HL-60/S4 treated with retinoic acid at 250 ng/mL for 4 days and 3 days (cell line): ENCODE measurements around the gene C12orf60.

Experiments used
- in situ Hi-C: fragments of 300-500 bp; cut with MboI; formaldehyde crosslinking; loops from 2 replicates; pipeline ENCODE4 v1.7.0; 2022; ENCODE audit warnings: low sequenced_read_pairs

Gene C12orf60

DNA sequence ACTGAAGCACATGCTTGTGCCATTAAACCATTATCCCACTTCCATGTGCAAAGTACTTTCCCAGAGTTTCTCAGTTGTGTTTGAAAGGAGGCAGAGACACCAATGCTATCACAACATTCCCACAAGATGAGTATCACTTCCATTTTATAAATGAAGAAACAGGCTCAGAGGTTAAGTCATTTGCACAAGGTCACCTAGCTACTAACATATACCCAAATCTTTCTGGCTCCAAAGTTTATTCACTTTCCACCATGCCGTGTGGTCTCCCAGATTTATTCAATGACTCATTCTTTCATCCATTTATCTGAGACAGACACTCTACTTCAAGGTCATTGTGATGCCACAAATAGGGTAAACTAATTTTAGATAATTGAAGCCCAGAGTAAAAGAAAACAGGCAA is 30.5 kb downstream of the C12orf60 start:
- in situ Hi-C loops, result loop anchor here (25.0 kb wide), 1 partner anchor 428 kb away; no protein-coding TSS in a partner anchor

DNA sequence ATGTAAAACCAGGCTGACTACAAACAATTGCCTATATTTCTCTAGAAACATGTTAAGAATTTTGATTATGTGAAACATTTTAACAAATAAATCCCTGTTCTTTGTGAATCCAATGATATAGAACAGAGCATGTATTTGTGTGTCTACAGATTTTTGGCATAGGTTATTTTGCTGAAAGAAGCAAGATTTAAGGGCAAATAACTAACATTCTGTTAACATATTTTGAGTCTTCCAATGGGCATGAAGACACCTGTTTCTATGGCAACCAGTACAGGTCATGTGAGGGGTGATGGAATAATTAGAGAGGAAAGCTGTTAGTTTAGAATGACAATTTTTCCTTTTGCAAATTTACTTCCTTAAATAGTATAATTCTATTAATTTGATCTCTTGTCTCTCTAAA is 31.0 kb downstream of the C12orf60 start:
- in situ Hi-C loops, result loop anchor here (25.0 kb wide), 1 partner anchor 428 kb away; no protein-coding TSS in a partner anchor

DNA sequence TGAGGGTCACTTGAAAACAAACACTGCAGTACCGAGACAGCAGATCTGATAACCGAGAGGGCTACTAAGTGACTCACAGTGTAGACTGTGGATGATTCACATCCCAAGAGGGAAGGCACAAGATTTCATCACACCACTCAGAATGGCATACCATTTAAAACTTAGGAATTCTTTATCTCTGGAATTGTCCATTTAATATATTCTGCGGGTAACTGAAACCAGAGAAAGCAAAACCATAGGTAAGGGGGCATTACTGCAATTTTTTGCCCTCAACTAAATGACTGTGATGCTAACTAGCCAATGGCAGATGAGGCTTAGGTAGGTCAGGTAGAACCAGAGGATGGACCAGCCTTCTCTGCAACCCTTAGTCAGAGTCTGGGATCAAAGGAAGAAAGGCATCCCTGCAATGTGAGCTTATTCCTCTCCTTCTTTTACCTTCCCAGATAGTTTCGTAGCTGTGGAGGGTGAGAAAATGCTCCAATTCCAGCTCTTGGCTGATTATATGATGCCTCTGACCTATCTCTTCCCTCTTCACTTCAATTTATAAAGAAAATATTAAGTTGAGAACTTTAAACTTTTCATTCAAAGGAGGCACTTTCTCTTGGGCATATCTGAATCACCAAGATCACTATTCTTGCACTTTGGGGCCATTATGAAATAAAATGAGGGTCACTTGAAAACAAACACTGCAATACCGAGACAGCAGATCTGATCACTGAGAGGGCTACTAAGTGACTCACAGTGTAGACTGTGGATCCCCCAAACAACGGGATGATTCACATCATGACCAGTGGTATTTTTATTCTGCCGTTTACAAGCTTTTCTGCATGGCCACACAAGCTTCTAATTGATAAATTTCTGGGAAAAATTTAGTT is 33.1 kb downstream of the C12orf60 start:
- in situ Hi-C loops, result loop anchor here (25.0 kb wide), 1 partner anchor 426 kb away; no protein-coding TSS in a partner anchor

DNA sequence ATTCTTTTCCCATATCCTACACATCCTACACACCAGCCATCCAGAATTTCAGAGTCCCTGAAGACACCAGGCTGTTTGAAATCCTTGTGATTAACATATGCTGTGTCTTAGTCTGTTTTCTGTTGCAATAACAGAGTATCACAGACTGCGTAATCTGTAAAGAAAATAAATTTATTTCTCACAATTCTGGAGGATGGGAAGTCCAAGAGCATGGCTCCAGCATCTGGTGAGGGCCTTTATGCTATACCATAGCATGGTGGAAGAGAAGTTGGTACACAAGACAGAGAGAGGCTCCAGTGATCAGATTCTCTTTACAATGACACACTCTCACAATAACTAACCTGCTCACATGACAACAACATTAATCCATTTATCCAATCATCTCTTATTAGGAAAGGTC is 35.8 kb downstream of the C12orf60 start:
- in situ Hi-C loops, result loop anchor here (25.0 kb wide), 1 partner anchor 423 kb away; no protein-coding TSS in a partner anchor

DNA sequence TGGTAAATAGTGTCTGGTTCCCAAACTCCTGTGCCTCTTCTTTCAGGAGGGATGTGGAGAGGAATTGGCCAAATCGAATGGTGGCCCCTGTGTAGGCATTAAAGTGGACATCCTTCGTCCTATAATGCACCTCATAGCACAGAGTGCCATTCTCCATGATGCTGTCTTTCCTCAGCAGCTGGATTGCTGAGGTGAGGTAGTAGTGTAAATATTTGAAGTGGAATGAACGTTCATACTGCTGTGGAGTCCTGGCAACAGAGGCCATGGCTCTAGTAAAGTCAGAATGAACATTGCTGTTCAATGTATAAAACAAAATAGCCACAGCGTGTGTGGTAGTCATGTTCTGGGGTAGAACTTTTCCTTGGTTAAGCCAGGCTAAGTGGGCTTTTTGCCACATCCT is 37.1 kb downstream of the C12orf60 start:
- in situ Hi-C loops, result loop anchor here (10.0 to 25.0 kb wide), 2 partner anchors 164 to 422 kb away; no protein-coding TSS in a partner anchor

DNA sequence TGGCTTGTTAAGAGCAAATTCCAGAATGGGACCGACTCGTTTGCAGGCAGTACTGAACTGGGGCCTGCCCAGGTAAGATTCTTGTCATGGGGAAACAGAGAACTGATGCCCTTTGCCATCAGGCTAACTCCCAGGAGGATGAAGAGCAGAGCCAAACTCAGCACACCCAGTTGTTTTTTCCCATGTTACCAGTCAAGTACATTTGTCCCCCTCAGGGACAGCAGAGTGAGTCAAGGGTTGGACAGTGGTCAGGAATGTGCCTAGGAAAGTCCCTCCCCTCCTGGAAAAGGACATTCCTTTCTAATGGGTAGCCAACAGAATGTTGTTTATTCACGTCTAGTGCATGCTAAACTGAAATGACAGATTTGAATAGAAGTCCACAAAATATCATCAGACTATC is 38.3 kb downstream of the C12orf60 start:
- in situ Hi-C loops, result loop anchor here (10.0 to 25.0 kb wide), 2 partner anchors 163 to 421 kb away; no protein-coding TSS in a partner anchor

DNA sequence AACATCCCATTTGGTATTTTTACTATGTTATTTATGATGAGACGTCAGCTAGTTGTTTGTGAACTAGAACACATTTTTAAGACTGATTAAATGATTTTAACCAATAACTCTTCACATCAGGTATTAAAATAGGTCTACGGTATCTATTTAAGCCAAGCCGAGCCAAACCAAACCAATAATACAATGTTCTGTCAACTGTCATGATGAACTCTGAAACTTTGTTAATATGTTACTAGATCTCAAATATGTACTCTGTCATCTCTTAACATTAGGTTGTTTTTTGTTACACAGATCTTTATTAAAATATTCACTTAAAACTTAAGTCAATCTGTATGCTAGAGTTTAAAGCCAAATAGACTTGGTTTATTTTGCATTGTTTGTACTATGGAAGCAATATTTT is 38.8 kb downstream of the C12orf60 start:
- in situ Hi-C loops, result loop anchor here (10.0 to 25.0 kb wide), 2 partner anchors 162 to 420 kb away; no protein-coding TSS in a partner anchor

DNA sequence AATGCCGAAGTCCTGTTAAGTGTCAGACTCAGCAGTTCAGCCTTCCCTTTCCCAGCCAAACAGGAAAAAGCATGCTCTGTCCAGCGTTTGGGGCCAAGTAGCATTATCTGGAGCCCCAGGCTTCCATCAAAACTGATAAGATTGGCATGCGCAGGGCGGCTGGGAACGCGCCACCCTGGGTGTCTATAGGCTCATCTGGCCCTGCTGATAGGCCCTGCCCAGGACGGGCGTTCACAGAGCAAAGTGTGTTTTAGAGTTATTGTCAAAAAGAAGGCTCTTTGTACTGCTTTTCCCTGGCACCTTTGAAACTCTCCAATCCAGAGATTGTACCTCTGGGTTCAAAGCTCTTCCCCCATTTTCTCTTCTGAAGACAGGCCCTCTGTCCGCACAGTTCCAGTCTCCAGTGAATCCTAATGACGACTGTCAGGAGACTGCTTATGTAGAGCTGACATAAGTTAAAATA is 40.0 kb downstream of the C12orf60 start, which contains the start of gene ART4:
TSS of gene ART4 (minus strand) at position 102 of the 463 bp plus-strand sequence. CDS start 413 bp downstream, outside the sequence.
- in situ Hi-C loops, result loop anchor here (10.0 to 25.0 kb wide), 2 partner anchors 161 to 419 kb away; no protein-coding TSS in a partner anchor

DNA sequence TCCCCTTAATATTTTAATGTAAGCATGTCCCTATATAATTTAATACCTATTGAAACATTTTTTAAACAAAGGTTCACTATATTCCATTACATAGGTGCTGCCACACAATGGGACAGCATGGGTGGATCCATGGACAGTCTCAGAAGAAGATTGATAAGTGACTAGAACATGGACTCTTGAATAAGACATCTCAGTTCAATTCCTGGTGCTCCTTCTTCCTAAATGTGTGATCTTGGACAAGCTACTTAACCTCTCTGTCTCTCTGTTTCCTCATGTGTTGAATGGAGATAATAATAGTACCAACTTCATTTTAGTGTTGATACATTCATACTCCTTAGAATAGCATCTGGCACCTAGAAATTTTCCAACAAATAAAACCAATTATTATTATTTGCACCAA is 40.9 kb downstream of the C12orf60 start:
- in situ Hi-C loops, result loop anchor here (10.0 to 25.0 kb wide), 2 partner anchors 160 to 418 kb away; no protein-coding TSS in a partner anchor

DNA sequence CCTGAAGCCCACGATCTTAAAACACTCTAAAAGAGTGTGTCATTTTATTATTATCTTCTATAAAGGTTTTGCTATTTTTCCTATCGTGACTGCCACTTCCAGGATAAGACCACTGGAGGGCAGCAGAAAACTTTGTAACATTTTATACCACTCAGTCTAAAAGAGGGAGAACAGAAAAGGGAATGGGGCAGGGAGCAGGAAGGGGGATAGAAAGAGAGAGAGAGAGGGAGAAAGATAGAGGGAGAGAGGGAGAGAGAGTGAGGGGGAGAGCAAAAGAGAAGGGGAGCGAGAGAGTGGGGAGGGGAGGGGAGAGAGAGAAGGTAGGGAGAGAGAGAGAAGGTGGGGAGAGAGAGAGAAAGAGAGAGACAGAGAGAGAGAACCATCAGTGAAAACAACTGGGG is 41.9 kb downstream of the C12orf60 start:
- in situ Hi-C loops, result loop anchor here (10.0 to 25.0 kb wide), 2 partner anchors 159 to 417 kb away; no protein-coding TSS in a partner anchor

DNA sequence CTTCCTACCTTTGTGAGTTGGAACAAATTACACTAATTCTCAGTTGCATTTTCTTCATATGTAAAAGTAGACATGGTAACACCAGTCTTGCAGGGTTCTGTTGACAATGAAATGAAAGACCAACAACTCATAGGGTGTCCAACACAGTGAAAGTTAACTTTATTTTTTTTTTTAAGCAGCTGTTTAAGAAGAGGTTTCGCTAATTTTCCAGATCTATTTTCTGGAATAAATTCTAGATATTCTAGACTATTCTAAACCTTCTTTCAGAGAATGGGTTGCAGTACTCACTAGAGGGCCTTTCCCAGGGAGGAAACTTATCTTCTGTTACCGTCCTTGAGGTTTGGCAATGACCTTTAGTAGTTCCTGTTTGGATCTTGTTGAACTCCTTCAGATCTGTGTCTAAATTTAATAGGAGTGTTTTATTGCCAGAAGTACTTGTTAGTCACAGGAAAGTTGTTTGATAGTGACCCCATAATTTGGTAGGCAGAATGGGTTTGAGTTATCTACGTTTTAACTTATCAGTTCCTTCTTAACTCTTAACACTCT is 42.6 kb downstream of the C12orf60 start:
- in situ Hi-C loops, result loop anchor here (10.0 to 25.0 kb wide), 2 partner anchors 159 to 416 kb away; no protein-coding TSS in a partner anchor

DNA sequence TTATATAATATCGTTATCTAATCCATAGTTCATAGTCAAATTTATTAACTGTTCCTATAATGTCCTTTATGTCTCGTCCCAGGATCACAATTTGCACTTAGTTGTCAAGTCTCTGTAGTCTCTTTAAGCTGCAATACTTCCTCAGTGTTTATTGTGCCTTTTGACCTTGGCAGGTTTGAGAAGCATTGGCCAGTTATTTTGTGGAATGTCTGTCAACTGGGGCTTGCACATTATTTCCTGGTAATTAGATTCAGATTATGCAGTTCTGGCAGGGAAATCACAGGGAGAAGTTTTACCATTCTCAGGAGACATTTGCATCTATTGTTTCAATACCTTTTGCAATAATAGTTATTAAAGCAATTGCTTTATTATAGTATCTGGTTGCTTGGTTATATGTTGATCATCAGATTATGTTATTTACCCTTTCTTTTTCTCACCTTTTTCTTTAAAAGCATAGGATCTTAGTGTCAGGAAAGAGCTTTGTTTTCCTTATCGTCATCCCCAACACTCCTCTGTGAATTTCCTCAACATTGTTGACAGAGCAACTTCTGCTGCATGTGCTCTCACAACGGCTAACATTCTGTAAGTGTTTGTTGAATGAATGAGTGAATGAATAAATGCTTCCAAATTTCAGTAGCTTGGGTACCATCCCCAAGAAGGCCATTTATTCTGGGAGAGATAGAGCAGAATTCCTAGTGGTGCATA is 43.6 kb downstream of the C12orf60 start:
- in situ Hi-C loops, result loop anchor here (10.0 to 25.0 kb wide), 2 partner anchors 158 to 415 kb away; no protein-coding TSS in a partner anchor

DNA sequence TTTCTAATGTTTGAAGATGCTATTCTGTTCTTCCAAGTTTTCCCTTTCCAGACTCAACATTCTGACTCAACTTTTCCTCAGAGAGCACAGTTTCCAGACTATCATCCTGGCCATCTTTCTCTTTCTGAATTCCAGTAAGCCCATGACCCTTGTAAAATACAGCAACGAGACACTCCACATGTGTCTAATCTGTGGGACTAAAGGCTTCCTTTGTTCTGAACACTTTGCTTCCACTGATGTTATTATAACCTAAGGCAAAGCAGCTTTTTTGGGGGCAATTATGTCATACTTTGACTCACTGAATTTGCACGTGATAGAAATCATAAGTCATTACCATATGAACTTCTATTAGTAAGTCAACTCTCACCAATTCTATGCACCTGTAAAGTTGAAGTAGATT is 46.2 kb downstream of the C12orf60 start:
- in situ Hi-C loops, result loop anchor here (10.0 to 25.0 kb wide), 2 partner anchors 155 to 413 kb away; no protein-coding TSS in a partner anchor

DNA sequence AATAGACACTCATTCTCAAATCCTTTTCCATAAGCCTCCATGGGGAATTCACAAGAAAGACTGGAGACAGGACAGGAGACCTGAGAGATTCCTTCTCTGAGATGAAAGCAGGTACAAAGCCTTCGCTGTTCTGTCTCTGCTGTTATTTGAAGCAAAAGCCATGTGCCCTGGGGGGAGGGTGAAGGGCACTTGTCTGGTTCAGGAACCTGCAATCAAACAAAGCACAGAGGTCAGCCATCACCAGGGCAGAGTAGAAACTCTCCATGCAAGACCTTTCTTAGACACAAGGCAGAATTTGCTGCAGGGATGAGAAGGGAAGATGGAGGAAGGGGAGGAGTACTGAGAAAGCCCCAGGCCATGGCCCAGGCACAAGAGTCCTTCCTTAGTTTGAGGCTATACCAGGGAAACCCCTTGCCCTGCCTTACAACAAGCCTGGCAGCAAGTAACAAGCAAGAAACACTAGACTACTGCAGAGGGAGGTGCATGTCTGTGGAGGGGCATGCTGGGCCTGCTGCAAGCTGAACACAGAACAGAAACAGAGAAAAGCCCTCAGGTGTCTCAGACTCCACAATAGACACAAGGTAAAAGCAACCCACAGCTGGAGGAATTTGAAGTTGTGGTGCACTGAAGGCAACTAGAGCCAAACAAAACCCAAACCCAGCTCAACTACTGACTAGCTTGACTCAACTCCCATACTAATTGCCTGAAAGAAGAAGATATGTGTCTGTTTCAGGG is 47.6 kb downstream of the C12orf60 start:
- in situ Hi-C loops, result no loop called here

DNA sequence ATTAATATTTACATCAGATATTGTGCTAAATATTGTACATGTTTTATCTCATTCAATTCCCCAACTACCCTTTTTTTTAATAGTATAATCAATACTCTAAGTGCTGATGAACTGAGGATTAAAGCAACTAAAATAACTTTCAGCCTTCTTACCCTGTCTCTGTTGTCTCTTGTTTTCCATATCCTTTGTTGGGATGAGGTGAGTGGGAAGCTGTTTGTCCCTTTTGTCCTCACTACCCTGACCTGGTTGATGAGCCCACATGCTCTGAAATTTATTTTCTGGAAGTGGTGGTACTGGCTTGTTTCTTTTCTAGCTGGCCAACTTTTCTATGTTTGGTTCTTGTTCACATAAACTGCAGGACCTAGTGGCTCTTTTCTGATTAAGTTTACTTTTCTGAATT is 49.4 kb downstream of the C12orf60 start:
- in situ Hi-C loops, result no loop called here

DNA sequence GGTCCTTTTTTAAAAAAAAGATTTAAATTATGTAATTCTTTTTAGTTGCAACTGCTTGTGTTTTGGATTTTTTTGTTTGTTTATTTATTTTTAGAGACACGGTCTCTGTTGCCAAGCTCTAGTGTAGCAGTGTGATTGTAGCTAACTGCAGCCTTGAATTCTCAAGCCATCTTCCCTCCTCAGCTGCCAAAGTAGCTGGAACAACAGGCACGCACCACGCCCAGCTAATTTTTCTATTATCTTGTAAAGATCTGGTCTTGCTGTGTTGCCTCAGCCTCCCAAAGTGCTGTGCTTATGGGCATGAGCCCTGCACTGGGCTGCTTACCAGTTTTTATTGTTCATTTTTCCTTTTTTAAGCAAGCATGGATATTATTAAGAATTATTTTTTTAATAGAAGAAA is 50.5 kb downstream of the C12orf60 start:
- in situ Hi-C loops, result no loop called here

DNA sequence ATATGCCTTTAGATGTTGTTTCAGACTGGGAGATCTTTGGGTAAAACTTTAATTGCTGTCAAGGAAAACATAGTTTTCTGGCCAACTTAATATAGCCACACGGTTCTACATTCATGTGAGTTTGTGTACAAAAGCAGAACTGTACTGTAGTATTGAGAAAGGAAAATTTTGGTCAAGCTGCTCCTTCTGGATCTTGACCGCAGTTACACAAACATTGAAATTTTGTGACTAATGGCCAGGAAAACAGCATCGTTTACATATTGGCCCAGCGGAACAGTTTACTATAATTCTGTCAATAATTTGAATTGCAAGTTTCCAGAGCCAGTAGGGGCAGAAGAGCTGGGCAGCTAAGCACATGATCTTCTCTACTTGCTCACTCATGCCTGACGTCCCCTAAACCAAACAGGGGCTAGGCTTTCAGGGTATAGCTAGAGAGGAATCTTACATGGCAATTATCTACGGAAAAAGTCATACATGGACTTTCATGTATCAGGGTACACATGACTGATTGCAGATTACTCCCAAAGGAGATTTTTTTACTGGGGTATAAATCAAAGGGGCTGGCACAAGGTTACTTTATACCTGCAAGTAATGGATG is 51.2 kb downstream of the C12orf60 start:
- in situ Hi-C loops, result no loop called here

DNA sequence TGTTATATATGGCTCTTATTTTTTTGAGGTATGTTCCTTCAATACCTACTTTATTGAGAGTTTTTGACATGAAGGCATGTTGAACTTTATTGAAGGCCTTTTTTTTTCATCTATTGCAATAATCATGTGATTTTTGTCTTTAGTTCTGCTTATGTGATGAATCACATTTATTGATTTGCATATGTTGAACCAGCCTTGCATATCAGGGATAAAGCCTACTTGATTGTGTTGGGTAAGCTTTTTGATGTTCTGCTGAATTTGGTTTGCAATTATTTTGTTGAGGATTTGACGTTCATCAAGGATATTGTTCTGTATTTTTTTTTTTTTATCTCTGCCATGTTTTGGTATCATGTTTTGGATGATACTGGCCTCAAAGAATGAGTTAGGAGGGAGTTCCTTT is 55.0 kb downstream of the C12orf60 start:
- in situ Hi-C loops, result no loop called here

DNA sequence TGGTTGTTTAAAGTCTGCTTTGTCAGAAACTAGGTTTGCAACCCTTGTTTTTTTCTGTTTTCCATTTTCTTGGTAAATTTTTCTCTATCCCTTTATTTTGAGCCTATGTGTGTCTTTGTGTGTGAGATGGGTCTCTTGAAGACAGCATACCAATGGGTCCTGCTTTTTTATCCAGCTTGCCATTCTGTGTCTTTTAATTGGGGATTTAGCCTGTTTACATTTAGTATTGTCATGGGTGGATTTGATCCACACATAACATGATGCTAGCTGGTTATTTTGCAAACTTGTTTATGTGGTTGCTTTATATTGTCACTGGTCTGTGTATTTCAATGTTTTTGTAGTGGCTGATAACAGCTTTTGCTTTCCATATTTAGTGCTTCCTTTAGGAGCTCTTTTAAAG is 57.0 kb downstream of the C12orf60 start:
- in situ Hi-C loops, result no loop called here
